Urinary bladder (tissue), 4 donors: ENCODE results near the gene CHST10. TPM values are rescaled to one million over a fixed set of nuclear protein-coding genes. Genes with fewer than 3 reads are reported as not detected.
A peak's percentile ranks its signal among the peaks of the same experiment; 100 is the strongest.

Source experiments
- DNase-seq: peaks from one replicate; pipeline ENCODE4 v3.0.0-alpha.2; 2015; ENCODE audit errors: extremely low spot score
- H3K27ac ChIP-seq: one replicate; pipeline ENCODE4 v1.5.1; 2013; ENCODE audit warnings: low read depth, mild to moderate bottlenecking, moderate library complexity
- H3K36me3 ChIP-seq: one replicate; pipeline ENCODE4 v1.6.1; 2013; ENCODE audit warnings: mild to moderate bottlenecking, moderate library complexity; ENCODE audit not compliant: insufficient read depth
- H3K4me1 ChIP-seq: one replicate; pipeline ENCODE4 v1.6.1; 2013; ENCODE audit warnings: mild to moderate bottlenecking, moderate library complexity; ENCODE audit not compliant: insufficient read depth
- H3K4me3 ChIP-seq: one replicate; pipeline ENCODE4 v1.5.1; 2013; ENCODE audit warnings: low read depth, low read length
- WGBS: extraction: QIAGEN DNeasy Blood & Tissue Kit; methylation state at CpG from one replicate; pipeline ENCODE4 v1.1.7; 2013; 5-methylcytosine and 5-hydroxymethylcytosine counted together
- polyA plus RNA-seq: library from polyadenylated mRNA; stranded (reverse); fragments of 200-250 nt; gene quantifications from one replicate; pipeline ENCODE4 v1.2.3, GENCODE V29; 2013
- total RNA-seq: library from RNA; depleted of rRNA; stranded (reverse); fragments of >200 nt; gene quantifications from one replicate; pipeline ENCODE4 v1.2.3, GENCODE V29; 2014
- donor health status: healthy with polysubstance abuse.
- donor health status: healthy.

CHST10 gene
- total and polyA plus RNA-seq, 2 donors: 10.3 to 12.5 TPM

- DNase-seq: no peak
- no peak overlapping the region for H3K4me3 ChIP-seq
- H3K4me1 ChIP-seq: no peaks in the 10 kb centered on the region
- no peak overlapping the region for H3K27ac ChIP-seq
- no peaks in the 10 kb centered on the region for H3K36me3 ChIP-seq
- 91% methylated on average over 15 of the region's 15 CpGs for WGBS
Observed at GRCh38 chr2:100395532-100396350, 21.7 kb downstream of the CHST10 start.

DNA sequence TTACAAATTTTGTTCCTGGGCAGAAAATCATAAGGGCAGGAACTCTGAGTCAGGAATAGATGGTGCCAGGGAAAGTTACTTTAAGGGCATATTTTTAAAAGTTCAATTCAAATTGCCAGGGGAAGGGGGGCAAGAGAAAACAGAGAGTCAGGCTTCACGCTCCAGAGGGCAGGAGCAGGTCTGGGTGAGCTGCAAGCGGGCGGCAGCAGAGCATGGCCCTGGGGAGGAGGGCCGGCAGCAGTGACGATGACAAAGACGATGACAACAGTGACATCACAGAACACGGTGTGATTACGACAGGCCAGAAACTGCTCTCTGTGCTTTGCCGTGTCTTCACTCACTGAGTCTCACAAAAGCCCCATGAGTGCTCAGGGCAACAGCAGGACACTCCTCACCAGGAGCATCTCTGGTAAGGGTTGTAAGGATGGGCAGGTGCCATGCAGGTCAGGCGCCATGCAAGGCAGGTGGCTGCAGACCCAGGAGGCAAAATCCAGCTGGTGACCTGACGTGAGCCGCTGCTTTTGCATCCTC lies 23.3 kb downstream of the CHST10 start:
- Histone ChIP-seq H3K27ac (no peak overlapping the region), H3K36me3 (no peaks in the 10 kb centered on the region), H3K4me3 (no peak overlapping the region), H3K4me1 (no peaks in the 10 kb centered on the region)
- WGBS: 89% methylated on average over 12 of the region's 12 CpGs
- no peak for DNase-seq

DNA sequence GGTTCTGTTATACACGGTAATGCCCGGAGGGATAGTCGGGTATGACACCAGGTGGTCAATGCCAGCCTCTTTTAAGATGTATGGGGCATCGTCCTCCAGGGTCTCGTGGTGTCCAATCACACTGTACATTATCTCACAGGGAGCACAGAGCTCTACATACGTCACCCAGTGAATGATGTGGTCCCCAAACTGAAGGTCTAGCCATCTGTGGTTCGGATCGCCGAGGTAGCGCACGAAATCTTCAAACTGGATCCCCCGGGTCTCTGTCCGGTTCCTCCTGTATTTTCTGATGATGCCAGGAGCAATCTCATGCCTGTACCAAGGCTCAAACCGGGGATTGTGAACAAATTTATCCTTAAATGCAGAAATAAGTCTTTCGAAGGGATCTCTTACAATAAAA lies 24.1 kb downstream of the CHST10 start:
- no peaks in the 10 kb centered on the region for H3K36me3 ChIP-seq
- H3K27ac ChIP-seq: no peak overlapping the region
- no peak for DNase-seq
- 95% methylated on average over 15 of the region's 15 CpGs for WGBS
- H3K4me3 ChIP-seq: no peak overlapping the region
- H3K4me1 ChIP-seq: no peaks in the 10 kb centered on the region

GRCh38 chr2:100392715-100393114 lies 24.8 kb downstream of the CHST10 start:
- no peak overlapping the region for H3K27ac ChIP-seq
- DNase-seq: no peak
- H3K4me3 ChIP-seq: no peak overlapping the region
- no peaks in the 10 kb centered on the region for H3K4me1 ChIP-seq
- WGBS: 93% methylated on average over 8 of the region's 8 CpGs
- H3K36me3 ChIP-seq: no peaks in the 10 kb centered on the region

GRCh38 chr2:100391735-100392515 lies 25.5 kb downstream of the CHST10 start:
- H3K4me3 ChIP-seq: no peak overlapping the region
- no peak for DNase-seq

GRCh38 chr2:100390001-100390940 lies 27.2 kb downstream of the CHST10 start:
- no peak for DNase-seq
- Histone ChIP-seq H3K27ac (no peak overlapping the region), H3K36me3 (no peaks in the 10 kb centered on the region), H3K4me1 (no peaks in the 10 kb centered on the region), H3K4me3 (no peak overlapping the region)
- WGBS: 88% methylated on average over 12 of the region's 12 CpGs

More at GRCh38 chr2:100391735-100392515, 25.5 kb downstream of the CHST10 start:
- 92% methylated on average over 23 of the region's 23 CpGs for WGBS
- Histone ChIP-seq H3K36me3 (no peaks in the 10 kb centered on the region), H3K4me1 (no peaks in the 10 kb centered on the region), H3K27ac (no peak overlapping the region)

GRCh38 chr2:100388703-100389102 lies 28.8 kb downstream of the CHST10 start:
- Histone ChIP-seq H3K36me3 (no peaks in the 10 kb centered on the region), H3K4me3 (no peak overlapping the region), H3K4me1 (no peaks in the 10 kb centered on the region), H3K27ac (no peak overlapping the region)
- no peak for DNase-seq
- WGBS: 81% methylated on average over 6 of the region's 6 CpGs

DNA sequence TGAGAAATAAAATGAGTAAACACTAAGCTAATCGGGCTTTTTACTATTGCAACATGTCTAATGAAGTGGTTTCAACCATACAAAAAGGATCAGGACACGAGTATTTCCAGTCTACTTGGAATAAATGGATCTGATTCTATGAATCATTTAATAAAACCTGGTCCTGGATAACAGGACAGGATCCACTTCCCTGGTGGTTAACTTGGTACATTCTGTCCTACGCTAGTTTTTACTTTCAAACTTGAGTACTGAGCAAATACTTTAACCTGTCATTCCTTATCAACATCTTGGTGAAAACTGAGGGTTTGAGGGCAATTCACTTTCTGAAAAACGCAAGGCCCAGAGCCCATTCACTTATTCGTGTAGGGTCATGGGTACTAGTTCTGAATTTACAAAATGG lies 33.5 kb downstream of the CHST10 start:
- Histone ChIP-seq H3K36me3 (no peaks in the 10 kb centered on the region), H3K4me3 (no peak overlapping the region), H3K4me1 (no peaks in the 10 kb centered on the region), H3K27ac (no peak overlapping the region)
- DNase-seq: no peak
- WGBS: 90% methylated on average over 5 of the region's 5 CpGs

GRCh38 chr2:100383306-100383705 lies 34.2 kb downstream of the CHST10 start:
- DNase-seq: no peak
- WGBS: 77% methylated on average over 3 of the region's 3 CpGs
- no peaks in the 10 kb centered on the region for H3K4me1 ChIP-seq
- no peaks in the 10 kb centered on the region for H3K36me3 ChIP-seq
- no peak overlapping the region for H3K27ac ChIP-seq
- H3K4me3 ChIP-seq: no peak overlapping the region

GRCh38 chr2:100381240-100381639 lies 36.2 kb downstream of the CHST10 start:
- Histone ChIP-seq H3K27ac (no peak overlapping the region), H3K4me1 (no peaks in the 10 kb centered on the region), H3K36me3 (no peaks in the 10 kb centered on the region), H3K4me3 (no peak overlapping the region)
- DNase-seq: peak; percentile 63
- 20% methylated on average over 4 of the region's 4 CpGs for WGBS

- Histone ChIP-seq H3K4me3 (no peak overlapping the region), H3K27ac (no peak overlapping the region), H3K36me3 (no peaks in the 10 kb centered on the region), H3K4me1 (no peaks in the 10 kb centered on the region)
- no peak for DNase-seq
- WGBS: 86% methylated on average over 3 of the region's 3 CpGs
Observed at GRCh38 chr2:100380681-100381080, 36.8 kb downstream of the CHST10 start.

DNA sequence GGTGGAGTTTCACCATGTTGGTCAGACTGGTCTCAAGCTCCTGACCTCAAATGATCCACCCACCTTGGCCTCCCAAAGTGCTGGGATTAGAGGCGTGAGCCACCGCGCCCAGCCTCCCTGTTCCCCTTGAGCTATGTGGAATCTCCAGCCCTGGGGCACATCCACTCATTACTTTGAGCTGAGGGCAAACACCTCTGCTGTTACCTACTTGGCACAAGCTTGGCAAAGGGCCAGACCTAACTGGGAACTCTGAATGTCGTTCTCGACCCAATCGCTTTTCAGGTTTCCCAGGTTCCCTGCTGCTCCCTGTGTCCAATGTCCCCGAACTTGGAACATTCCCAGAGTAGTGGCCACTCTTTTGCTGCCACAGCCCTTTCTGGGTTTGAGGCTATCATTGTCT lies 40.6 kb downstream of the CHST10 start:
- WGBS: 93% methylated on average over 7 of the region's 7 CpGs

DNA sequence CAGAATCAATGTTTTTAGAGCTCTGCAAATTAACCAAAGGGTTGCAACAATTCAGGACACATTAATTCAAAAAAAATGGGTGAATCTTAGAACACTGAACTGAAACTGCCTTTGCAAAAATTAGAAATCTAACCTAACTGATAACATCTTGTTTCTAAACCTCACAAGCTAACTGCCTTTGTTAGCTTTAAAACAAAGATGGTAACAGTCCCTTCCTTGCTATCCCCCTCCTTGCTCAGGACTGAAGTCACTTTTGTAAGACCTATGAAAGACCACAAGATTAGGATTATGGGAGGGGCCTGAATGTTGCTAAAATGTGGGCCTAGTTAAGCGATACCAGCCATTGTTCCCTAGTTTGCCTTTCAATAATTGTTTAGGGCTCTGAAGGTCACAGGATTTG lies 50.3 kb downstream of the CHST10 start:
- H3K36me3 ChIP-seq: no peaks in the 10 kb centered on the region
- 88% methylated on average over 1 of the region's 1 CpG for WGBS
- H3K27ac ChIP-seq: no peak overlapping the region
- no peaks in the 10 kb centered on the region for H3K4me1 ChIP-seq
- no peak for DNase-seq
- H3K4me3 ChIP-seq: no peak overlapping the region

More for the DNA sequence above, 40.6 kb downstream of the CHST10 start:
- Histone ChIP-seq H3K4me3 (no peak overlapping the region), H3K27ac (no peak overlapping the region), H3K4me1 (no peaks in the 10 kb centered on the region), H3K36me3 (no peaks in the 10 kb centered on the region)
- no peak for DNase-seq
